ENCODE results near the gene C5orf58.

Gene C5orf58

GRCh38 chr5:170288151-170288550, 55.4 kb downstream of the C5orf58 start:
- Histone ChIP-seq H3K27ac (ENCODE audit: extremely low read depth, low read depth, low read length) (no peak overlapping the region), H3K9me3 (ENCODE audit: control insufficient read depth, insufficient read depth, low read depth, low read length) (no peaks in the 10 kb centered on the region; the same call in none of the 2 replicates), H3K36me3 (ENCODE audit: control insufficient read depth in 2 of 2, insufficient read depth in 1 of 2, low read length in 2 of 2) (no peaks in the 10 kb centered on the region), H3K4me1 (ENCODE audit: control insufficient read depth, insufficient read depth, low read length) (no peaks in the 10 kb centered on the region), H3K4me3 (ENCODE audit: low read depth, low read length) (no peak overlapping the region)
- TF ChIP-seq, protein P1, sequence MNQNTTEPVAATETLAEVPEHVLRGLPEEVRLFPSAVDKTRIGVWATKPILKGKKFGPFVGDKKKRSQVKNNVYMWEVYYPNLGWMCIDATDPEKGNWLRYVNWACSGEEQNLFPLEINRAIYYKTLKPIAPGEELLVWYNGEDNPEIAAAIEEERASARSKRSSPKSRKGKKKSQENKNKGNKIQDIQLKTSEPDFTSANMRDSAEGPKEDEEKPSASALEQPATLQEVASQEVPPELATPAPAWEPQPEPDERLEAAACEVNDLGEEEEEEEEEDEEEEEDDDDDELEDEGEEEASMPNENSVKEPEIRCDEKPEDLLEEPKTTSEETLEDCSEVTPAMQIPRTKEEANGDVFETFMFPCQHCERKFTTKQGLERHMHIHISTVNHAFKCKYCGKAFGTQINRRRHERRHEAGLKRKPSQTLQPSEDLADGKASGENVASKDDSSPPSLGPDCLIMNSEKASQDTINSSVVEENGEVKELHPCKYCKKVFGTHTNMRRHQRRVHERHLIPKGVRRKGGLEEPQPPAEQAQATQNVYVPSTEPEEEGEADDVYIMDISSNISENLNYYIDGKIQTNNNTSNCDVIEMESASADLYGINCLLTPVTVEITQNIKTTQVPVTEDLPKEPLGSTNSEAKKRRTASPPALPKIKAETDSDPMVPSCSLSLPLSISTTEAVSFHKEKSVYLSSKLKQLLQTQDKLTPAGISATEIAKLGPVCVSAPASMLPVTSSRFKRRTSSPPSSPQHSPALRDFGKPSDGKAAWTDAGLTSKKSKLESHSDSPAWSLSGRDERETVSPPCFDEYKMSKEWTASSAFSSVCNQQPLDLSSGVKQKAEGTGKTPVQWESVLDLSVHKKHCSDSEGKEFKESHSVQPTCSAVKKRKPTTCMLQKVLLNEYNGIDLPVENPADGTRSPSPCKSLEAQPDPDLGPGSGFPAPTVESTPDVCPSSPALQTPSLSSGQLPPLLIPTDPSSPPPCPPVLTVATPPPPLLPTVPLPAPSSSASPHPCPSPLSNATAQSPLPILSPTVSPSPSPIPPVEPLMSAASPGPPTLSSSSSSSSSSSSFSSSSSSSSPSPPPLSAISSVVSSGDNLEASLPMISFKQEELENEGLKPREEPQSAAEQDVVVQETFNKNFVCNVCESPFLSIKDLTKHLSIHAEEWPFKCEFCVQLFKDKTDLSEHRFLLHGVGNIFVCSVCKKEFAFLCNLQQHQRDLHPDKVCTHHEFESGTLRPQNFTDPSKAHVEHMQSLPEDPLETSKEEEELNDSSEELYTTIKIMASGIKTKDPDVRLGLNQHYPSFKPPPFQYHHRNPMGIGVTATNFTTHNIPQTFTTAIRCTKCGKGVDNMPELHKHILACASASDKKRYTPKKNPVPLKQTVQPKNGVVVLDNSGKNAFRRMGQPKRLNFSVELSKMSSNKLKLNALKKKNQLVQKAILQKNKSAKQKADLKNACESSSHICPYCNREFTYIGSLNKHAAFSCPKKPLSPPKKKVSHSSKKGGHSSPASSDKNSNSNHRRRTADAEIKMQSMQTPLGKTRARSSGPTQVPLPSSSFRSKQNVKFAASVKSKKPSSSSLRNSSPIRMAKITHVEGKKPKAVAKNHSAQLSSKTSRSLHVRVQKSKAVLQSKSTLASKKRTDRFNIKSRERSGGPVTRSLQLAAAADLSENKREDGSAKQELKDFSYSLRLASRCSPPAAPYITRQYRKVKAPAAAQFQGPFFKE (tag by site-specific recombination; IDR thresholded peaks at IDR 0.05; ENCODE audit: borderline replicate concordance) = no peak
- TF ChIP-seq, protein P2, sequence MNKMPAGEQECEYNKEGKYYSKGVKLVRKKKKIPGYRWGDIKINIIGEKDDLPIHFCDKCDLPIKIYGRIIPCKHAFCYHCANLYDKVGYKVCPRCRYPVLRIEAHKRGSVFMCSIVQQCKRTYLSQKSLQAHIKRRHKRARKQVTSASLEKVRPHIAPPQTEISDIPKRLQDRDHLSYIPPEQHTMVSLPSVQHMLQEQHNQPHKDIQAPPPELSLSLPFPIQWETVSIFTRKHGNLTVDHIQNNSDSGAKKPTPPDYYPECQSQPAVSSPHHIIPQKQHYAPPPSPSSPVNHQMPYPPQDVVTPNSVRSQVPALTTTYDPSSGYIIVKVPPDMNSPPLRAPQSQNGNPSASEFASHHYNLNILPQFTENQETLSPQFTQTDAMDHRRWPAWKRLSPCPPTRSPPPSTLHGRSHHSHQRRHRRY (tag by site-specific recombination; IDR thresholded peaks at IDR 0.05) = no peak
- TF ChIP-seq ZNF555 (tag by site-specific recombination; conservative IDR thresholded peaks at IDR 0.05) (no peak), ZNF202 (tag by site-specific recombination; IDR thresholded peaks at IDR 0.05; ENCODE audit: borderline replicate concordance) (no peak), ZNF10 (tag by site-specific recombination; IDR thresholded peaks at IDR 0.05) (no peak), PRDM10 (tag by site-specific recombination; IDR thresholded peaks at IDR 0.05) (no peak), ZEB2 (tag by site-specific recombination; IDR thresholded peaks at IDR 0.05) (no peak), KLF10 (tag by site-specific recombination; IDR thresholded peaks at IDR 0.05) (no peak), MEIS1 (CRISPR knock-in tag; IDR thresholded peaks at IDR 0.05; ENCODE audit: borderline replicate concordance) (no peak), ZNF311 (tag by site-specific recombination; IDR thresholded peaks at IDR 0.05; ENCODE audit: borderline replicate concordance) (no peak), ZNF791 (tag by site-specific recombination; IDR thresholded peaks at IDR 0.05) (no peak), ZNF423 (tag by site-specific recombination; IDR thresholded peaks at IDR 0.05) (no peak), ZNF324 (tag by site-specific recombination; IDR thresholded peaks at IDR 0.05) (no peak), ZNF2 (tag by site-specific recombination; IDR thresholded peaks at IDR 0.05) (no peak), ZNF280C (tag by site-specific recombination; IDR thresholded peaks at IDR 0.05) (no peak), ZSCAN4 (tag by site-specific recombination; IDR thresholded peaks at IDR 0.05) (no peak), ZNF621 (tag by site-specific recombination; IDR thresholded peaks at IDR 0.05) (no peak), ZNF639 (tag by site-specific recombination; IDR thresholded peaks at IDR 0.05) (no peak)
- TF ChIP-seq, protein P3, sequence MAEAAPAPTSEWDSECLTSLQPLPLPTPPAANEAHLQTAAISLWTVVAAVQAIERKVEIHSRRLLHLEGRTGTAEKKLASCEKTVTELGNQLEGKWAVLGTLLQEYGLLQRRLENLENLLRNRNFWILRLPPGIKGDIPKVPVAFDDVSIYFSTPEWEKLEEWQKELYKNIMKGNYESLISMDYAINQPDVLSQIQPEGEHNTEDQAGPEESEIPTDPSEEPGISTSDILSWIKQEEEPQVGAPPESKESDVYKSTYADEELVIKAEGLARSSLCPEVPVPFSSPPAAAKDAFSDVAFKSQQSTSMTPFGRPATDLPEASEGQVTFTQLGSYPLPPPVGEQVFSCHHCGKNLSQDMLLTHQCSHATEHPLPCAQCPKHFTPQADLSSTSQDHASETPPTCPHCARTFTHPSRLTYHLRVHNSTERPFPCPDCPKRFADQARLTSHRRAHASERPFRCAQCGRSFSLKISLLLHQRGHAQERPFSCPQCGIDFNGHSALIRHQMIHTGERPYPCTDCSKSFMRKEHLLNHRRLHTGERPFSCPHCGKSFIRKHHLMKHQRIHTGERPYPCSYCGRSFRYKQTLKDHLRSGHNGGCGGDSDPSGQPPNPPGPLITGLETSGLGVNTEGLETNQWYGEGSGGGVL (tag by site-specific recombination; IDR thresholded peaks at IDR 0.05) = no peak
- CTCF ChIA-PET = interaction anchor here (1.4 to 1.6 kb wide), 2 partner anchors 14 to 21 kb away, joined by 3 to 6 read pairs; no protein-coding TSS in a partner anchor
- POLR2A ChIA-PET = no interaction called here
